ENCODE measurements around the gene CEP57. TPM values are rescaled to one million over a fixed set of nuclear protein-coding genes. Genes with fewer than 3 reads are reported as not detected.

CEP57 gene
- total RNA-seq, 1 donor from 2014 or later = 78.3 TPM

- no peaks in the 10 kb centered on the region for H3K27me3 Mint-ChIP-seq (ENCODE audit: low read depth)
Measured at GRCh38 chr11:95816037-95816436, 25.7 kb downstream of the CEP57 start.

DNA sequence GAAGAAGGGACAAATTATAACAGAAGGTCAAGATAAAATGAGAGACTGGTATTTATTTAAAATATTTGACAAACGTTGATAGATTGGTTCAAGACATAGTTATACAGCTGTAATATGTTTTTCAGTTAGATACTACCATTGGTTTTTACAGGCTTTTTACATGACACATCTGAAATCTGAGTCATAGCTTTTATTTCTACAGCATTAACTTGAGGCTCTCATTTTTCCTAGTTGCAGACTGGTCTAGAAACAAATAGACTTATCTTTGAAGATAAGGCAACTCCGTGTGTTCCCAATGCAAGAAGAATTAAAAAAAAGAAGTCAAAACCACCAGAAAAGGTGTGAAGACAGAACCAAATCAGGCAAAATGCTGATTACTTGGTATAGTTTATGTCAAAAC lies 31.3 kb downstream of the CEP57 start:
- no peak for DNase-seq (ENCODE audit: low spot score in 2 of 2, unreplicated experiment in 2 of 2)
- Mint-ChIP-seq H3K4me1 (no peaks in the 10 kb centered on the region), H3K27me3 (ENCODE audit: low read depth) (no peaks in the 10 kb centered on the region), H3K9me3 (peaks cover 3% of the 10 kb centered on the region), H3K27ac (no peak overlapping the region), H3K36me3 (peaks cover 46% of the 10 kb centered on the region), H3K4me3 (no peak overlapping the region)
- no peak for TF ChIP-seq CTCF (IDR thresholded peaks at IDR 0.05; ENCODE audit: unreplicated experiment)

More at GRCh38 chr11:95816037-95816436, 25.7 kb downstream of the CEP57 start:
- Mint-ChIP-seq H3K4me1 (no peaks in the 10 kb centered on the region), H3K4me3 (no peak overlapping the region), H3K27ac (no peak overlapping the region), H3K36me3 (peaks cover 50% of the 10 kb centered on the region), H3K9me3 (no peaks in the 10 kb centered on the region)
- DNase-seq (ENCODE audit: low spot score in 2 of 2, unreplicated experiment in 2 of 2) = no peak
- no peak for TF ChIP-seq CTCF (IDR thresholded peaks at IDR 0.05; ENCODE audit: unreplicated experiment)

DNA sequence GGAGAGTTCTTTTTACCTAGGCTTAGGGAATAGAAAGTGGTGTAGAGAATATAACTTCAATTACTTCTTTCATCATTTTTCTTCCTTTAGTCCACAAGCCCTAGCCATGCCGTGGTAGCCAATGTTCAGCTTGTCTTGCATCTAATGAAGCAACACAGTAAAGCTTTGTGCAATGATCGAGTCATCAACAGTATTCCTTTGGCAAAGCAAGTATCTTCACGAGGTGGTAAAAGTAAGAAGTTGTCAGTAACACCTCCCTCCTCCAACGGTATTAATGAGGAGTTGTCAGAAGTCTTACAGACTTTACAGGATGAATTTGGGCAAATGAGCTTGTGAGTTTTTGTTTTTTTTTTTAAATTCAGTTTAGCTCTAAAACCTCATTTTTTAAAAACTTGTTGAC lies 37.4 kb downstream of the CEP57 start:
- H3K27me3 Mint-ChIP-seq (ENCODE audit: low read depth) = no peaks in the 10 kb centered on the region
- no peak for TF ChIP-seq CTCF (IDR thresholded peaks at IDR 0.05; ENCODE audit: unreplicated experiment)
- H3K27ac Mint-ChIP-seq = no peak overlapping the region
- H3K4me1 Mint-ChIP-seq = peaks cover 5% of the 10 kb centered on the region
- no peak for DNase-seq (ENCODE audit: low spot score in 2 of 2, unreplicated experiment in 2 of 2)
- no peak overlapping the region for H3K4me3 Mint-ChIP-seq
- H3K36me3 Mint-ChIP-seq = peaks cover 33% of the 10 kb centered on the region
- H3K9me3 Mint-ChIP-seq = peaks cover 3% of the 10 kb centered on the region

DNA sequence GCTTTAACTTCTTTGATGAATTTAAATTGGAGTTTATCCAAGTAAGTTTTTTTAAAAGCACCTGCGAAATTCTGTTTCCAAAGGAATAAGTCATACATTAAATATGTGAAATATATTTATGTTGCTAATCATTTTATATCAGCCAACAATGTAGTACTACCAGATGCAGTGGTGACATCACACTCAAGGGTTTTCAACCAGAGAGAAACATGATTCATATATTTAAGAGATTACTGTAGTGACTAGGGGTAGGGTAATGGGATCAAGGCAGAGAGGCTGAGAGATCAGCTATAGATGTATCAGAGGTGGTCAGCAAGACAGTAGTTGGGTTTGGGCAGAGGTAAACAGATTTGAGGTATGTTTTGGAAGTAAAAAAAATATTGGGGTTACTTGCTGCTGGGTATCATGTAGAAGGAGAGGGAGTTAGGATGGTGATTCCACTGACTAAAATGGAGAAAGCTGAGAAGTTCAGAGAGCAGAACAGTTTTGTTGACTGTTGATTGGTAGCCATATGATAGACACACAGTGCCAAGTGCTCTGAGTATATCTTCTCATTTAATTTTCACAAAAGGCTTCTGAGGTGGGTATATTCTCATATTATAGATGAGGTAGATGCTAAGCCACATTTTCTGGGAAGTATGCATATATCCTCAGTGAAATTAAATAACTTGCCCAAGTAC lies 39.4 kb downstream of the CEP57 start:
- H3K4me1 Mint-ChIP-seq = peaks cover 5% of the 10 kb centered on the region

DNA sequence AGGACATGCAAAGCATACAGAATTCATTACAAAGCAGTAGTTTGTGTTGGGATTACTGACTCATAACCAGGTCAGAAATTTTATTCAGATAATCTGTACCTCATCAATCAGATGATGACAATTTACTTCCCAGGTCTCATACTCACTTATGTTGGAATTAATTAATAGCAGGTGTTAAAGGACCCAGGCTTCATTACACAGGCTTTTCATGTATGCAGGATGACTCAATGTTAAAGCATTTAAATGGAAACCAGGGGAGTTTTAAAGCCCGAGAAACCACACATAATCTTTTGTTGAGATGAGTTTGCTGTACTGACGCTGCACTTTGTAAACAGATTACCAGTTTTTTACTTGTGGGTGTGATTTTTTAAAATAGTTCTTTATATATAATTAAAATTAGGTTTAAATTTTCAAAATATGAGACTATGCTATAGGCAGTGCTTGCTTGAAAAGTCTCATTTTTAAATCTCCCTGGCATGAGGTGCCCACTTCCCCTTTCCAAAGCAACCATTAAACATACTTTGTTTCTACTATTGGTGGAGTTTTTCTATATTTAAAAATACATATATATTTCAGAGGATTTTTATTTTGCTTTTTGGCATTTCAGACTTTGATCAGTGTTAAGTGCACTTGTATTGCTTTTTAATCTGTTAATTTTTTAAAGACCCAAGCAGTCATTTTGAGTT lies 41.0 kb downstream of the CEP57 start:
- TF ChIP-seq CTCF (IDR thresholded peaks at IDR 0.05; ENCODE audit: unreplicated experiment) = no peak
- Mint-ChIP-seq H3K9me3 (no peaks in the 10 kb centered on the region), H3K36me3 (peaks cover 24% of the 10 kb centered on the region), H3K27ac (peak overlapping the region; percentile 81), H3K4me3 (no peak overlapping the region), H3K4me1 (peaks cover 5% of the 10 kb centered on the region), H3K27me3 (ENCODE audit: low read depth) (no peaks in the 10 kb centered on the region)
- no peak for DNase-seq (ENCODE audit: low spot score in 2 of 2, unreplicated experiment in 2 of 2)

More for the DNA sequence above, 39.4 kb downstream of the CEP57 start:
- no peak for DNase-seq (ENCODE audit: low spot score in 2 of 2, unreplicated experiment in 2 of 2)
- no peak for TF ChIP-seq CTCF (IDR thresholded peaks at IDR 0.05; ENCODE audit: unreplicated experiment)
- H3K27me3 Mint-ChIP-seq (ENCODE audit: low read depth) = no peaks in the 10 kb centered on the region
- no peaks in the 10 kb centered on the region for H3K9me3 Mint-ChIP-seq
- no peak overlapping the region for H3K4me3 Mint-ChIP-seq
- peaks cover 28% of the 10 kb centered on the region for H3K36me3 Mint-ChIP-seq
- peak overlapping the region; percentile 4 for H3K27ac Mint-ChIP-seq
